ENCODE measurements around the gene EDC3. TPM values are rescaled to one million over a fixed set of nuclear protein-coding genes. Genes with fewer than 3 reads are reported as not detected.
A peak's percentile ranks its signal among the peaks of the same experiment; 100 is the strongest.
"Not testable (repeated sequence)": the region's sequence is repeated elsewhere in the genome, so short reads cannot be mapped to it uniquely, and the experiment has no call there.

Gene EDC3, protein sequence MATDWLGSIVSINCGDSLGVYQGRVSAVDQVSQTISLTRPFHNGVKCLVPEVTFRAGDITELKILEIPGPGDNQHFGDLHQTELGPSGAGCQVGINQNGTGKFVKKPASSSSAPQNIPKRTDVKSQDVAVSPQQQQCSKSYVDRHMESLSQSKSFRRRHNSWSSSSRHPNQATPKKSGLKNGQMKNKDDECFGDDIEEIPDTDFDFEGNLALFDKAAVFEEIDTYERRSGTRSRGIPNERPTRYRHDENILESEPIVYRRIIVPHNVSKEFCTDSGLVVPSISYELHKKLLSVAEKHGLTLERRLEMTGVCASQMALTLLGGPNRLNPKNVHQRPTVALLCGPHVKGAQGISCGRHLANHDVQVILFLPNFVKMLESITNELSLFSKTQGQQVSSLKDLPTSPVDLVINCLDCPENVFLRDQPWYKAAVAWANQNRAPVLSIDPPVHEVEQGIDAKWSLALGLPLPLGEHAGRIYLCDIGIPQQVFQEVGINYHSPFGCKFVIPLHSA
- polyA plus RNA-seq (ENCODE audit: insufficient read length in 3 of 3) = 10 to 100 TPM; 41.8 to 44.1 (median 42.0) TPM
- long read RNA-seq, donor 1, transcript EDC3-201 (7 exons, 3,763 nt) = major isoform, 6 of 13 reads
- long read RNA-seq, donor 1, partial matches to known transcripts = 0 of 13 reads
- long read RNA-seq, donor 1, other reads (novel, unspliced or antisense) = 0 of 13 reads
- long read RNA-seq, donor 2, transcript EDC3-201 (7 exons, 3,763 nt) = major isoform, 7 of 17 reads
- long read RNA-seq, donor 2, partial matches to known transcripts = 5 of 17 reads
- long read RNA-seq, donor 2, other reads (novel, unspliced or antisense) = 0 of 17 reads
- long read RNA-seq, donor 3, transcript EDC3-201 (7 exons, 3,763 nt) = major isoform, 10 of 16 reads
- long read RNA-seq, donor 3, transcript EDC3-214 (8 exons, 1,825 nt) = minor isoform, 5 of 16 reads
- long read RNA-seq, donor 3, partial matches to known transcripts = 0 of 16 reads
- long read RNA-seq, donor 3, other reads (novel, unspliced or antisense) = 0 of 16 reads
- long read RNA-seq, donor 4, transcript EDC3-201 (7 exons, 3,763 nt) = major isoform, 9 of 13 reads
- long read RNA-seq, donor 4, partial matches to known transcripts = 0 of 13 reads
- long read RNA-seq, donor 4, other reads (novel, unspliced or antisense) = 0 of 13 reads
- long read RNA-seq, donor 5 = 0 reads
- long read RNA-seq, donor 6, transcript EDC3-201 (7 exons, 3,763 nt) = major isoform, 9 of 27 reads
- long read RNA-seq, donor 6, partial matches to known transcripts = 11 of 27 reads
- long read RNA-seq, donor 6, other reads (novel, unspliced or antisense) = 0 of 27 reads
- long read RNA-seq, donor 7, transcript EDC3-201 (7 exons, 3,763 nt) = major isoform, 7 of 9 reads
- long read RNA-seq, donor 7, partial matches to known transcripts = 0 of 9 reads
- long read RNA-seq, donor 7, other reads (novel, unspliced or antisense) = 0 of 9 reads
- long read RNA-seq, donor 8 = 0 reads
- long read RNA-seq, donor 9, transcript EDC3-201 (7 exons, 3,763 nt) = major isoform, 8 of 11 reads
- long read RNA-seq, donor 9, partial matches to known transcripts = 0 of 11 reads
- long read RNA-seq, donor 9, other reads (novel, unspliced or antisense) = 0 of 11 reads
- long read RNA-seq, donor 10, partial matches to known transcripts = 0 of 9 reads
- long read RNA-seq, donor 10, other reads (novel, unspliced or antisense) = 0 of 9 reads
- long read RNA-seq, donor 11, partial matches to known transcripts = 0 of 3 reads
- long read RNA-seq, donor 11, other reads (novel, unspliced or antisense) = 0 of 3 reads
- long read RNA-seq, donor 12, partial matches to known transcripts = 0 of 2 reads
- long read RNA-seq, donor 12, other reads (novel, unspliced or antisense) = 0 of 2 reads
- long read RNA-seq, donor 13 = 0 reads
- long read RNA-seq, donor 14, partial matches to known transcripts = 0 of 7 reads
- long read RNA-seq, donor 14, other reads (novel, unspliced or antisense) = 0 of 7 reads
- long read RNA-seq, donor 15, partial matches to known transcripts = 0 of 1 reads
- long read RNA-seq, donor 15, other reads (novel, unspliced or antisense) = 0 of 1 reads
- long read RNA-seq, donor 16, transcript EDC3-217 (2 exons, 533 nt) = minor isoform, 9 of 52 reads
- long read RNA-seq, donor 16, transcript EDC3-201 (7 exons, 3,763 nt) = major isoform, 24 of 52 reads
- long read RNA-seq, donor 16, partial matches to known transcripts = 16 of 52 reads
- long read RNA-seq, donor 16, other reads (novel, unspliced or antisense) = 0 of 52 reads

- DNase-seq (ENCODE audit: extremely low read depth in 1 of 11, low read depth in 9 of 11, low spot score in 4 of 11) = peak; percentile 70 to 93 (median 89)
Observed at GRCh38 chr15:74695597-74696397, at the start of gene EDC3. Gene EDC3 (minus strand): TSS chr15:74696024. CDS start chr15:74675124, 20,900 bp downstream.

GRCh38 chr15:74742422-74742821 lies 46.6 kb upstream of the EDC3 start:
- DNase-seq (ENCODE audit: extremely low read depth in 1 of 11, low read depth in 9 of 11, low spot score in 4 of 11) = no peak

DNA sequence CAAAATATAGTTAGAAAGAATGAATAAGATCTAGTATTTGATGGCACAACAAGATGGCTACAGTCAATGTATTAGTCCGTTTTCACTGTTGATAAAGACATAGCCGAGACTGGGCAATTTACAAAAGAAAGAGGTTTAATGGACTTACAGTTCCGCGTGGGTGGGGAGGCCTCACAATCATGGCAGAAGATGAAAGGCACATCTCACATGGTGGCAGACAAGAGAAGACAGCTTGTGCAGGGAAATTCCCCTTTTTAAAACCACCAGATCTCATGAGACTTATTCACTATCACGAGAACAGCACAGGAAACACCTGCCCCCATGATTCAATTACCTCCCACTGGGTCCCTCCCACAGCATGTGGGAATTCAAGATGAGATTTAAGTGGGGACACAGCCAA lies 42.4 kb upstream of the EDC3 start:
- DNase-seq (ENCODE audit: extremely low read depth in 1 of 11, low read depth in 9 of 11, low spot score in 4 of 11) = not testable (repeated sequence)

- no peak for DNase-seq (ENCODE audit: extremely low read depth in 1 of 11, low read depth in 9 of 11, low spot score in 4 of 11)
Observed at GRCh38 chr15:74735305-74735704, 39.5 kb upstream of the EDC3 start.

GRCh38 chr15:74733269-74733668 lies 37.4 kb upstream of the EDC3 start:
- no peak for DNase-seq (ENCODE audit: extremely low read depth in 1 of 11, low read depth in 9 of 11, low spot score in 4 of 11)

GRCh38 chr15:74732846-74733245 lies 37.0 kb upstream of the EDC3 start:
- DNase-seq (ENCODE audit: extremely low read depth in 1 of 11, low read depth in 9 of 11, low spot score in 4 of 11) = no peak

DNA sequence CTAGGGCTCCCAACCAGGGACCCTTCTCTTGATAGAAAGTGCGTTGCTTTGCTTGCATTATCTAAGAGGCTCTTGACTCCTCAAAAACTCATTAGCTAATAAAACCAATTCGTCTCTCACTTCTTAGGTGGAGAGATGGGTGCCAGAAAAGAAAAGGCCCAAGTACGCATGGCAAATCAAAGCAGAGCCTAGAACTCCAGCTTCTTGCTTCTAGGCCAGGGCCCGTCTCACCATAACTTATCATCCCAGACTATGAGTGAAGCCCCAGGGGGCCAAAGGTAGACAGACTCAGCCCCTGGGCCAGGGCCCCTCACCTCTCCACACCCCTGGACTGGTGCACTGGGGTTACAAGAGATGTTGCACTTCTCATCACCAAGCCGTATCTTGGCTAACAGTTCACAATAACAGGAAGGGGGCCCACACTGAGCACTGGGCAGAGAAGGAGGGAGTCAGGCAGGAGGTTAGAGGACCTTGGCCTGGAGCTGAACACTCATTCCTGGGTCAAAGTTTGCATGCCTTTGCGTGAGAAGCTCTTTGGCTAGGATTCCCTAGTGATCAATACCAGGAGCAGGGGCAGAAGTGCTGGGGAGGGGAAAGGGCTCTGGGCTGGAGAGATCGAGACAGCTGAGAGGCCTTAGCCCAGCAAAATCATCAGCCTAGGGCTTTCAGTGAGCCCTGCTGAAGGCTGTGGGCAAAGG lies 34.9 kb upstream of the EDC3 start:
- no peak for DNase-seq (ENCODE audit: extremely low read depth in 1 of 11, low read depth in 9 of 11, low spot score in 4 of 11)

DNA sequence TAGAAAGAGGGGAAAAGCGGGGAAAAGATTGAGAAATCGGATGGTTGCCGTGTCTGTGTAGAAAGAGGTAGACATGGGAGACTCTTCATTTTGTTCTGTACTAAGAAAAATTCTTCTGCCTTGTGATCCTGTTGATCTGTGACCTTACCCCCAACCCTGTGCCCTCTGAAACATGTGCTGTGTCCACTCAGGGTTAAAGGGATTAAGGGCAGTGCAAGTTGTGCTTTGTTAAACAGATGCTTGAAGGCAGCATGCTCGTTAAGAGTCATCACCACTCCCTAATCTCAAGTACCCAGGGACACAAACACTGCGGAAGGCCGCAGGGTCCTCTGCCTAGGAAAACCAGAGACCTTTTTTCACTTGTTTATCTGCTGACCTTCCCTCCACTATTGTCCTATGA lies 33.5 kb upstream of the EDC3 start:
- not testable (repeated sequence) for DNase-seq (ENCODE audit: extremely low read depth in 1 of 11, low read depth in 9 of 11, low spot score in 4 of 11)

- DNase-seq (ENCODE audit: extremely low read depth in 1 of 11, low read depth in 9 of 11, low spot score in 4 of 11) = not testable (repeated sequence)
Observed at GRCh38 chr15:74728699-74729098, 32.9 kb upstream of the EDC3 start.

DNA sequence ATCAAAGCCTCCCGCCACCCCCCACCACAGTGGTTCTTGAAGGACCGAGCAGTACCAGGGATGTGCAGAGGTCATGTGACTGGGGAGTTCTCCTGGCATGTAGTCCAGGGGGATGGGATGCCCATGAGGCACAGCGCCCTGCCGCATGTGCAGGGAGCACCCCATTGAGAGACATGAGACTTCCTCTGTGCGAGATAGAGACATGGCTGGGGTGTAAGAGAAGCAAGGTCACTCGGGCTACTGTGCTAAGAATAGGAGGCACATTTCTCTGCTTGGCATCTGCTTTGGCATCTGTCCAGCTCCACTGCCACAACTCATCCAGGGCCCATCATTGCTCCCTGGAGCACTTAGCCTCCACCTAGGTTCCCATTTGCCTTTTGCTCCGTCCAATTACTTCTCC lies 31.9 kb upstream of the EDC3 start:
- no peak for DNase-seq (ENCODE audit: extremely low read depth in 1 of 11, low read depth in 9 of 11, low spot score in 4 of 11)

DNA sequence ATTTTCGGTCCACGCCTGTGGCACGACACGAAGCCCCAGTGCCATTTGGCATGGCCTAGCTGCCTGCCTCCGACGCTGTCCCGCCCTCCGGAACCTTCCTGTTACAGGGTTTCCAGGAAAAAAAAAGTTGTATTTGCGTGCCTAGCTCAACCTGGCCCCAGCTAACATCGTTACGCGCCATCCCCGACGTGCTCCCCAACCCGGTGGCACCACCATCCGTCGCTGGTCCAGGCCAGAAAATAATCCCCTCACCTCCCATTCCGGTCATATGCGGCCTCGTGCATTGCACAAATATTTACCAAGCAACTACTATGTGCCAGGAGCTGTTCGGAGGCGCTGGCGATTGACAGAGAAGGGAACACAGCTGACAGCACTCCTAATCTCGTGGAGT lies 30.9 kb upstream of the EDC3 start:
- DNase-seq (ENCODE audit: extremely low read depth in 1 of 11, low read depth in 9 of 11, low spot score in 4 of 11) = no peak

GRCh38 chr15:74725845-74726773 lies 30.3 kb upstream of the EDC3 start:
- DNase-seq (ENCODE audit: extremely low read depth in 1 of 11, low read depth in 9 of 11, low spot score in 4 of 11) = peak in 1 of 11 donors; percentile 4

GRCh38 chr15:74725225-74725774 lies 29.5 kb upstream of the EDC3 start, which contains the start of gene CYP1A1:
Gene CYP1A1 (minus strand): TSS chr15:74725528. CDS start chr15:74723097, 2,431 bp downstream.
- DNase-seq (ENCODE audit: extremely low read depth in 1 of 11, low read depth in 9 of 11, low spot score in 4 of 11) = peak in 1 of 11 donors; percentile 7

- no peak for DNase-seq (ENCODE audit: extremely low read depth in 1 of 11, low read depth in 9 of 11, low spot score in 4 of 11)
Observed at GRCh38 chr15:74724570-74725224, 28.9 kb upstream of the EDC3 start.
